Prostate gland (tissue), 2 donors: ENCODE data around the gene MILR1. TPM values are rescaled to one million over a fixed set of nuclear protein-coding genes. Genes with fewer than 3 reads are reported as not detected.

Experiments
- DNase-seq: peaks from one replicate; pipeline ENCODE4 v3.0.0-alpha.2; 2019; ENCODE audit warnings: low spot score
- H3K27ac ChIP-seq, 2 donors: fragments of 200-600 bp; sonication (generic); 2 replicates each; pipeline ENCODE4 v1.5.1; 2017 to 2019
- H3K27me3 ChIP-seq: fragments of 200-600 bp; sonication (generic); replicated peaks from 2 replicates; pipeline ENCODE4 v1.5.1; 2019; ENCODE audit not compliant: insufficient read depth
- H3K36me3 ChIP-seq, 2 donors: fragments of 200-600 bp; sonication (generic); 1 replicate in 1 of 2; 2 replicates in 1 of 2; pipeline versions ENCODE4 v1.5.1 to v1.8.1; 2017 to 2019
- H3K4me1 ChIP-seq: fragments of 200-600 bp; sonication (generic); replicated peaks from 2 replicates; pipeline ENCODE4 v1.5.1; 2019
- H3K4me3 ChIP-seq, 2 donors: fragments of 200-600 bp; sonication (generic); 2 replicates each; pipeline ENCODE4 v1.5.1; 2017 to 2019
- H3K9me3 ChIP-seq: fragments of 200-600 bp; sonication (generic); 2 replicates; pipeline ENCODE4 v1.5.1; 2017
- CTCF ChIP-seq, 4 experiments: fragments of 200-600 bp in 2 of 4; fragments of 450-650 bp in 2 of 4; sonication (generic) in 2 of 4; IDR thresholded peaks; 1 replicate in 3 of 4; 2 replicates in 1 of 4; pipeline ENCODE4 v1.5.1; 2016 to 2019; ENCODE audit warnings: antibody characterized with exemption in 4 of 4, mild to moderate bottlenecking in 2 of 4, moderate library complexity in 2 of 4
- POLR2A ChIP-seq: fragments of 450-650 bp; IDR thresholded peaks from one replicate; pipeline ENCODE4 v1.6.1; 2016; ENCODE audit warnings: antibody characterized with exemption, mild to moderate bottlenecking
- POLR2AphosphoS5 ChIP-seq: sonication (generic); formaldehyde crosslinking; IDR thresholded peaks from one replicate; pipeline ENCODE4 v1.6.1; 2017; ENCODE audit warnings: antibody characterized with exemption
- WGBS: methylation state at CpG from one replicate; pipeline ENCODE4 v1.1.5; 2018; 5-methylcytosine and 5-hydroxymethylcytosine counted together
- intact Hi-C: fragments of 100-400 bp; cut with DNase I; formaldehyde crosslinking; loops from one replicate; pipeline ENCODE4 v1.14.2; 2022
- total RNA-seq, 2 donors: library from RNA; depleted of rRNA; stranded (reverse); fragments of >200 nt; gene quantifications; one replicate each; pipeline ENCODE4 v1.1.0, GENCODE V29; 2016

The MILR1 gene
- total RNA-seq, 2 donors from 2014 or later, result 0.77 to 4.3 TPM

GRCh38 chr17:64506201-64506575, 57.3 kb downstream of the MILR1 start, which contains the start of gene DDX5:
Gene DDX5, minus strand, starts transcription at chr17:64506289. Its CDS starts 170 bp downstream, at chr17:64506119.
- under 1% methylated on average over 31 of the region's 31 CpGs for WGBS
- intact Hi-C loops, result loop anchor here (10.0 kb wide), 1 partner anchor 181 kb away; no protein-coding TSS in a partner anchor
- Histone ChIP-seq H3K4me3 (peak within 1 kb of the TSS; percentile 94 to 98), H3K27ac (peak within 1 kb of the TSS; percentile 99), H3K27me3 (no peaks in the 10 kb centered on the region), H3K9me3 (no peaks in the 10 kb centered on the region), H3K4me1 (peaks cover 7% of the 10 kb centered on the region), H3K36me3 (peaks cover 13 to 14% of the 10 kb centered on the region in 2 donors)
- DNase-seq, result peak; percentile 97
- TF ChIP-seq POLR2AphosphoS5, result peak; percentile 80
- peak; percentile 93 for TF ChIP-seq POLR2A
- TF ChIP-seq CTCF (IDR thresholded peaks at IDR 0.05), result no peak

- TF ChIP-seq CTCF (IDR thresholded peaks at IDR 0.05), result peak in 1 of 4 experiments; percentile 18
- TF ChIP-seq POLR2AphosphoS5, result peak; percentile 84
- TF ChIP-seq POLR2A, result peak; percentile 81
- no peaks in the 10 kb centered on the region for H3K27me3 ChIP-seq
- peak within 1 kb of the TSS; percentile 94 to 98 for H3K4me3 ChIP-seq
- peak; percentile 91 for DNase-seq
- peaks cover 7% of the 10 kb centered on the region for H3K4me1 ChIP-seq
- H3K27ac ChIP-seq, result peak within 1 kb of the TSS; percentile 99
- intact Hi-C loops, result loop anchor here (10.0 kb wide), 1 partner anchor 182 kb away; no protein-coding TSS in a partner anchor
- WGBS, result under 1% methylated on average over 75 of the region's 77 CpGs
- H3K36me3 ChIP-seq, result peaks cover 7 to 10% of the 10 kb centered on the region in 2 donors
- H3K9me3 ChIP-seq, result no peaks in the 10 kb centered on the region
Observed at GRCh38 chr17:64506576-64507412, 57.9 kb downstream of the MILR1 start, which contains the start of gene CEP95. Gene CEP95, plus strand, starts transcription at chr17:64506977. Its CDS starts 121 bp downstream, at chr17:64507098.

- WGBS, result 1% methylated on average over 13 of the region's 13 CpGs
- no peak for TF ChIP-seq POLR2A
- peak in 2 of 4 experiments; percentile 32 to 42 for TF ChIP-seq CTCF (IDR thresholded peaks at IDR 0.05)
- TF ChIP-seq POLR2AphosphoS5, result no peak
- H3K27ac ChIP-seq, result peak overlapping the region; percentile 99
- H3K36me3 ChIP-seq, result peaks cover 4 to 10% of the 10 kb centered on the region in 2 donors
- no peaks in the 10 kb centered on the region for H3K9me3 ChIP-seq
- H3K27me3 ChIP-seq, result no peaks in the 10 kb centered on the region
- DNase-seq, result peak; percentile 15
- intact Hi-C loops, result loop anchor here (10.0 kb wide), 1 partner anchor 183 kb away; no protein-coding TSS in a partner anchor
- peaks cover 7% of the 10 kb centered on the region for H3K4me1 ChIP-seq
- peak overlapping the region; percentile 94 to 98 for H3K4me3 ChIP-seq
Observed at GRCh38 chr17:64507413-64507782, 58.5 kb downstream of the MILR1 start.

- Histone ChIP-seq H3K27ac (no peak overlapping the region), H3K9me3 (no peaks in the 10 kb centered on the region), H3K4me3 (peak overlapping the region in 1 of 2 donors; percentile 94), H3K27me3 (no peaks in the 10 kb centered on the region), H3K36me3 (peaks cover 0 to under 1% of the 10 kb centered on the region in 2 donors), H3K4me1 (peaks cover 7% of the 10 kb centered on the region)
- TF ChIP-seq POLR2AphosphoS5 (no peak), POLR2A (no peak), CTCF (IDR thresholded peaks at IDR 0.05) (no peak)
- 84% methylated on average over 2 of the region's 2 CpGs for WGBS
- intact Hi-C loops, result loop anchor here (10.0 kb wide), 1 partner anchor 184 kb away; no protein-coding TSS in a partner anchor
- DNase-seq, result no peak
Observed at GRCh38 chr17:64508683-64509082, 59.8 kb downstream of the MILR1 start.
